ENCODE results near the gene ZMYM4.

DNA sequence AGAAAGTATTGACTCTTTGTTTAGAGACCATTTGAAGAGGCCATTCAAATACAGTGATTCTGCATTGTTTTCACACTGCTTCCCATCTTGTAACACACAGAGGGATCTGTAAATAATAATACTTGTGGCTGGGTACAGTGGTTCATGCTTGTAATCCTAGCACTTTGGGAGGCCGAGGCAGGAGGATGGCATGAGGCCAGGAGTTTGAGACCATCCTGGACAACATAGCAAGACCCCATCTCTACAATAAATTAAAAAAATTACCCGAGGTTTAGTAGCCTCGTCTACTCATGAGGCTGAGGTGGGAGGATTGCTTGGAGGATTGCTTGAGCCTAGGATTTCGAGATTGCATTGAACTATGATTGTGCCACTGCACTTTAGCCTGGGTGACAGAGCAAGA, 5.7 kb downstream of the ZMYM4 start:
- no peak for TF ChIP-seq POLR2A (IDR thresholded peaks at IDR 0.05)
- TF ChIP-seq, protein P1, sequence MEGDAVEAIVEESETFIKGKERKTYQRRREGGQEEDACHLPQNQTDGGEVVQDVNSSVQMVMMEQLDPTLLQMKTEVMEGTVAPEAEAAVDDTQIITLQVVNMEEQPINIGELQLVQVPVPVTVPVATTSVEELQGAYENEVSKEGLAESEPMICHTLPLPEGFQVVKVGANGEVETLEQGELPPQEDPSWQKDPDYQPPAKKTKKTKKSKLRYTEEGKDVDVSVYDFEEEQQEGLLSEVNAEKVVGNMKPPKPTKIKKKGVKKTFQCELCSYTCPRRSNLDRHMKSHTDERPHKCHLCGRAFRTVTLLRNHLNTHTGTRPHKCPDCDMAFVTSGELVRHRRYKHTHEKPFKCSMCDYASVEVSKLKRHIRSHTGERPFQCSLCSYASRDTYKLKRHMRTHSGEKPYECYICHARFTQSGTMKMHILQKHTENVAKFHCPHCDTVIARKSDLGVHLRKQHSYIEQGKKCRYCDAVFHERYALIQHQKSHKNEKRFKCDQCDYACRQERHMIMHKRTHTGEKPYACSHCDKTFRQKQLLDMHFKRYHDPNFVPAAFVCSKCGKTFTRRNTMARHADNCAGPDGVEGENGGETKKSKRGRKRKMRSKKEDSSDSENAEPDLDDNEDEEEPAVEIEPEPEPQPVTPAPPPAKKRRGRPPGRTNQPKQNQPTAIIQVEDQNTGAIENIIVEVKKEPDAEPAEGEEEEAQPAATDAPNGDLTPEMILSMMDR (IDR thresholded peaks at IDR 0.05) = no peak

Data from upper lobe of left lung (tissue), 4 donors.